IMR-90 (cell line): ENCODE results near the gene TTC23. TPM values are rescaled to one million over a fixed set of nuclear protein-coding genes. Genes with fewer than 3 reads are reported as not detected.

Experiments
- ATAC-seq: fragments of 200-7000 bp; cut with Tn5 transposase; 2 replicates; pipeline ENCODE4 v1.9.1; 2020; ENCODE audit warnings: low read depth, mild to moderate bottlenecking, moderate library complexity
- BruUV-seq: library from RNA; stranded (reverse); fragments of 400-500 nt; replicated peaks from 2 replicates; lab custom pipeline; 2021; lab: Mats Ljungman, UMichigan
- CTCF ChIA-PET: fragments of 300-600 bp; formaldehyde crosslinking; extraction: SDS; loops from one replicate; lab custom pipeline; 2021; ENCODE audit warnings: antibody characterized with exemption; lab: Yijun Ruan, JAX
- POLR2A ChIA-PET: fragments of 300-600 bp; sonication (Branson Sonifier 250); formaldehyde crosslinking; loops from one replicate; lab custom pipeline; 2022; ENCODE audit warnings: antibody characterized with exemption; ENCODE audit not compliant: unreplicated experiment; lab: Charles Lee
- DNase-seq: peaks from one replicate; pipeline ENCODE4 v3.0.0; 2013
- H2AFZ ChIP-seq: replicated peaks from 2 replicates; pipeline ENCODE3; 2013; ENCODE audit warnings: low read length, mild to moderate bottlenecking; ENCODE audit not compliant: poor library complexity
- H2AK5ac ChIP-seq: 2 replicates; pipeline ENCODE4 v1.6.1; 2013; ENCODE audit warnings: low read depth, low read length, inconsistent platforms
- H2AK9ac ChIP-seq: replicated peaks from 2 replicates; pipeline ENCODE3; 2013; ENCODE audit warnings: mild to moderate bottlenecking, low read depth, low read length, moderate library complexity; ENCODE audit not compliant: poor library complexity
- H2BK120ac ChIP-seq: 2 replicates; pipeline ENCODE4 v1.6.1; 2013; ENCODE audit warnings: low read depth, low read length, inconsistent platforms
- H2BK15ac ChIP-seq: 3 replicates; pipeline ENCODE4 v1.6.1; 2013; ENCODE audit warnings: low read depth, low read length, inconsistent platforms
- H2BK20ac ChIP-seq: 2 replicates; pipeline ENCODE4 v1.6.1; 2013; ENCODE audit warnings: low read depth, mild to moderate bottlenecking, inconsistent platforms, low read length, moderate library complexity
- H2BK5ac ChIP-seq: 2 replicates; pipeline ENCODE4 v1.6.1; 2013; ENCODE audit warnings: mild to moderate bottlenecking, low read depth, low read length, inconsistent platforms; ENCODE audit not compliant: poor library complexity, severe bottlenecking
- H3K14ac ChIP-seq: replicated peaks from 2 replicates; pipeline ENCODE4 v1.6.1; 2013; ENCODE audit warnings: low read depth, low read length, inconsistent platforms
- H3K18ac ChIP-seq: 2 replicates; pipeline ENCODE4 v1.6.1; 2013; ENCODE audit warnings: low read depth, low read length, control low read depth
- H3K23ac ChIP-seq: 2 replicates; pipeline ENCODE4 v1.6.1; 2013; ENCODE audit warnings: low read depth, low read length, inconsistent platforms
- H3K27ac ChIP-seq: 2 replicates; pipeline ENCODE4 v1.5.1; 2013; ENCODE audit warnings: mild to moderate bottlenecking, control low read depth, low read length; ENCODE audit not compliant: insufficient read depth
- H3K27me3 ChIP-seq: 2 replicates; pipeline ENCODE4 v1.6.1; 2013; ENCODE audit warnings: low read length; ENCODE audit not compliant: control insufficient read depth, insufficient read depth
- H3K36me3 ChIP-seq: 2 replicates; pipeline ENCODE4 v1.6.1; 2013; ENCODE audit warnings: low read length, mixed read lengths; ENCODE audit not compliant: control insufficient read depth, insufficient read depth
- H3K4ac ChIP-seq: 2 replicates; pipeline ENCODE4 v1.6.1; 2013; ENCODE audit warnings: low read depth, low read length, inconsistent platforms
- H3K4me1 ChIP-seq: 2 replicates; pipeline ENCODE4 v1.6.1; 2013; ENCODE audit warnings: low read length, mixed read lengths; ENCODE audit not compliant: control insufficient read depth, insufficient read depth
- H3K4me2 ChIP-seq: 2 replicates; pipeline ENCODE4 v1.6.1; 2013; ENCODE audit warnings: low read depth, mild to moderate bottlenecking, control low read depth, low read length, moderate library complexity
- H3K4me3 ChIP-seq: 2 replicates; pipeline ENCODE4 v1.5.1; 2013; ENCODE audit warnings: low read depth, mild to moderate bottlenecking, control low read depth, low read length, moderate library complexity; ENCODE audit not compliant: insufficient read depth
- H3K56ac ChIP-seq: 2 replicates; pipeline ENCODE4 v1.6.1; 2013; ENCODE audit warnings: low read length, inconsistent platforms; ENCODE audit not compliant: insufficient read depth; ENCODE audit errors: extremely low read depth
- H3K79me1 ChIP-seq, 2 experiments: 2 replicates each; pipeline ENCODE4 v1.6.1; 2013; ENCODE audit warnings: low read length in 2 of 2, inconsistent platforms in 1 of 2, low read depth in 1 of 2
- H3K9ac ChIP-seq: 2 replicates; pipeline ENCODE4 v1.6.1; 2013; ENCODE audit warnings: low read depth, low read length, control low read depth
- H3K9me1 ChIP-seq: 2 replicates; pipeline ENCODE4 v1.6.1; 2013; ENCODE audit warnings: low read length, inconsistent platforms; ENCODE audit not compliant: insufficient read depth
- H3K9me3 ChIP-seq: 2 replicates; pipeline ENCODE4 v1.6.1; 2013; ENCODE audit warnings: low read length; ENCODE audit not compliant: control insufficient read depth, insufficient read depth
- H4K20me1 ChIP-seq: 2 replicates; pipeline ENCODE4 v1.6.1; 2013; ENCODE audit warnings: low read length, inconsistent platforms; ENCODE audit not compliant: insufficient read depth
- H4K5ac ChIP-seq: 2 replicates; pipeline ENCODE4 v1.6.1; 2013; ENCODE audit warnings: mild to moderate bottlenecking, low read depth, low read length, control low read depth
- H4K8ac ChIP-seq, 2 experiments: 2 replicates each; pipeline ENCODE4 v1.6.1; 2013; ENCODE audit warnings: low read depth in 2 of 2, low read length in 2 of 2, control low read depth in 1 of 2, inconsistent platforms in 1 of 2
- H4K91ac ChIP-seq: 2 replicates; pipeline ENCODE4 v1.6.1; 2013; ENCODE audit warnings: low read depth, low read length, inconsistent platforms; ENCODE audit not compliant: insufficient read depth
- BHLHE40 ChIP-seq: fragments of 150-350 bp; IDR thresholded peaks from 2 replicates; pipeline ENCODE4 v1.6.1; 2016; ENCODE audit warnings: mild to moderate bottlenecking, low read depth, low read length
- CEBPB ChIP-seq: IDR thresholded peaks from 2 replicates; pipeline ENCODE4 v1.6.1; 2012; ENCODE audit warnings: low read depth, low read length, improper control_type of control experiment
- MAFK ChIP-seq: IDR thresholded peaks from 2 replicates; pipeline ENCODE4 v1.6.1; 2012; ENCODE audit warnings: low read depth, low read length, improper control_type of control experiment
- MXI1 ChIP-seq: IDR thresholded peaks from 2 replicates; pipeline ENCODE4 v1.6.1; 2012; ENCODE audit warnings: low read depth, mild to moderate bottlenecking, low read length, moderate library complexity, borderline replicate concordance
- NFE2L2 ChIP-seq: fragments of 150-350 bp; IDR thresholded peaks from 2 replicates; pipeline ENCODE4 v1.6.1; 2016; ENCODE audit warnings: low read depth, mild to moderate bottlenecking, low read length
- POLR2A ChIP-seq: IDR thresholded peaks from 2 replicates; pipeline ENCODE4 v1.6.1; 2012; ENCODE audit warnings: mild to moderate bottlenecking, low read depth, low read length
- RAD21 ChIP-seq: IDR thresholded peaks from 2 replicates; pipeline ENCODE4 v1.6.1; 2012; ENCODE audit warnings: low read length, improper control_type of control experiment
- RCOR1 ChIP-seq: IDR thresholded peaks from 2 replicates; pipeline ENCODE4 v1.6.1; 2012; ENCODE audit warnings: mild to moderate bottlenecking, low read length, improper control_type of control experiment; ENCODE audit not compliant: insufficient replicate concordance
- RFX5 ChIP-seq: IDR thresholded peaks from 2 replicates; pipeline ENCODE4 v1.8.0; 2012; ENCODE audit warnings: low read depth, mild to moderate bottlenecking, low read length, moderate library complexity
- SMC3 ChIP-seq: fragments of 150-350 bp; IDR thresholded peaks from 2 replicates; pipeline ENCODE4 v1.6.1; 2016; ENCODE audit warnings: low read depth, mild to moderate bottlenecking, antibody characterized with exemption, low read length, moderate library complexity
- WGBS, 2 experiments: methylation state at CpG; one replicate each; pipeline versions ENCODE4 v1.1.5 to v1.1.7; 2013; ENCODE audit warnings: missing lambda C conversion rate in 2 of 2; ENCODE audit not compliant: insufficient read length in 1 of 2; ENCODE audit errors: extremely low coverage in 2 of 2; 5-methylcytosine and 5-hydroxymethylcytosine counted together
- dilution Hi-C: fragments of 300-500 bp; cut with HindIII; formaldehyde crosslinking; loops from one replicate; pipeline ENCODE4 v1.14.3; 2018; ENCODE audit warnings: low sequenced_read_pairs; ENCODE audit not compliant: unreplicated experiment
- in situ Hi-C: fragments of 300-500 bp; cut with MboI; formaldehyde crosslinking; loops from 3 replicates; pipeline ENCODE4 v1.14.3; 2019; ENCODE audit warnings: low sequenced_read_pairs, inconsistent platforms, mixed read lengths
- intact Hi-C: fragments of 100-400 bp; cut with micrococcal nuclease; formaldehyde crosslinking; loops from 2 replicates; pipeline ENCODE4 v1.10.0; 2022
- polyA plus RNA-seq, 3 experiments: library from polyadenylated mRNA; depleted of rRNA; stranded (reverse); fragments of >200 nt; gene quantifications; 2 replicates each; pipeline ENCODE4 v1.2.3, GENCODE V29; 2012; ENCODE audit warnings: low replicate concordance in 1 of 3
- total RNA-seq: library from RNA; depleted of rRNA; stranded (reverse); fragments of >200 nt; gene quantifications from 2 replicates; pipeline ENCODE4 v1.2.3, GENCODE V29; 2012
- TF ChIP-seq, protein P1 (sequence below): fragments of 150-350 bp; IDR thresholded peaks from 2 replicates; pipeline ENCODE4 v1.6.1; 2017; ENCODE audit warnings: mild to moderate bottlenecking, antibody characterized with exemption, low read length, low read depth

The TTC23 gene
- total and polyA plus RNA-seq, 2 of the 4 experiments (the other 2 are of a cell fraction): 7.8 to 29.8 TPM

DNA sequence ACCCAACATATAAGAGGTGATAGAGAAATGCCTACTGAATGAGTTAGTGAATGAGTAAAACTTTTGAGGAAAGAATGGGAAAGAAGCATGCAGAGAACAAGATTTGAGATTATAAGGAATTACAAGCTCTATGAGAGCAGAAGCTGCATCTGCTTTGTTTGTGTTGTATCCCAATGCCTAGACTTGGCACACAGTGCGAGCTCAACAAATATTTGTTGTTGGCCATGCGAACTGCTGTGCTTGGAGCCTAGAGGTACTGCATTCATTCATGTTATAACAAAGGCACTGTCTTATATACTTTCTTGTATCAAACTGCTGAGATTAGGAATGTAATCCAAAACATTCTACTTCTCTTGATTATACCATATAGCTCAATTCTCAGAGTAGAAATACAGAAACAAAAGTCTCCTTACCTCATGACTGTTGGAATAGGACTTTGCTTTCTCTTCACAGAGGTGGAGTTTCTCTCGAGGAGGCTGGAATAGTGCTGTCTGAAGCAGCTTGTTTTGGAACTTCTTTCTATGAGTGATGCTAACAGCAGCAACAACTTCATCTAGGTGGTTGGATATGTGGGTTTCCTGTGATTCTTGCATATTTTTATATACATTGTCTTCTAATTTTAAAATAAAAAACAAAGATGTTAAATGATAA lies 21.1 kb downstream of the TTC23 start:
- H3K23ac ChIP-seq: no peak overlapping the region
- no peak overlapping the region for H2AK5ac ChIP-seq
- no peak overlapping the region for H3K14ac ChIP-seq
- H3K4me1 ChIP-seq: no peaks in the 10 kb centered on the region; the same call in 1 of the 2 replicates
- WGBS, 2 experiments: no CpG with 5 or more reads among the region's 3 CpGs
- H3K9me3 ChIP-seq: no peaks in the 10 kb centered on the region
- no peak for DNase-seq
- no peak overlapping the region for H2AK9ac ChIP-seq
- ChIA-PET CTCF (no interaction called here), POLR2A (no interaction called here)
- H2BK15ac ChIP-seq: no peak overlapping the region
- H4K5ac ChIP-seq: no peak overlapping the region
- H2BK20ac ChIP-seq: no peak overlapping the region
- no peak overlapping the region for H2BK120ac ChIP-seq
- H4K20me1 ChIP-seq: no peaks in the 10 kb centered on the region
- TF ChIP-seq RCOR1 (no peak), SMC3 (no peak), NFE2L2 (no peak), POLR2A (no peak), RFX5 (no peak), MAFK (no peak), MXI1 (no peak), RAD21 (no peak), CEBPB (no peak), BHLHE40 (no peak)
- TF ChIP-seq, protein P1, sequence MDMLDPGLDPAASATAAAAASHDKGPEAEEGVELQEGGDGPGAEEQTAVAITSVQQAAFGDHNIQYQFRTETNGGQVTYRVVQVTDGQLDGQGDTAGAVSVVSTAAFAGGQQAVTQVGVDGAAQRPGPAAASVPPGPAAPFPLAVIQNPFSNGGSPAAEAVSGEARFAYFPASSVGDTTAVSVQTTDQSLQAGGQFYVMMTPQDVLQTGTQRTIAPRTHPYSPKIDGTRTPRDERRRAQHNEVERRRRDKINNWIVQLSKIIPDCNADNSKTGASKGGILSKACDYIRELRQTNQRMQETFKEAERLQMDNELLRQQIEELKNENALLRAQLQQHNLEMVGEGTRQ: no peak
- dilution Hi-C loops: no loop called here
- peaks cover 5% of the 10 kb centered on the region; the same call in 1 of the 2 replicates for H3K9me1 ChIP-seq
- in situ Hi-C loops: no loop called here
- no peaks in the 10 kb centered on the region for H3K27me3 ChIP-seq
- ATAC-seq: no peak
- no peak overlapping the region for H3K27ac ChIP-seq
- H3K18ac ChIP-seq: no peak overlapping the region
- BruUV-seq: no TSS peak
- no peak overlapping the region for H4K8ac ChIP-seq
- no peak overlapping the region for H2AFZ ChIP-seq
- H3K56ac ChIP-seq: no peak overlapping the region
- peaks cover 23% of the 10 kb centered on the region for H3K36me3 ChIP-seq
- no peak overlapping the region for H3K4me3 ChIP-seq
- intact Hi-C loops: no loop called here
- peaks cover 9 to 23% of the 10 kb centered on the region in 2 experiments; a peak in 3 of 4 replicates for H3K79me1 ChIP-seq
- no peak overlapping the region for H3K9ac ChIP-seq
- H4K91ac ChIP-seq: no peak overlapping the region
- H3K4me2 ChIP-seq: no peak overlapping the region
- H3K4ac ChIP-seq: no peak overlapping the region
- H2BK5ac ChIP-seq: no peak overlapping the region
